H1 (cell line): ENCODE measurements around the gene ARMC7. TPM values are rescaled to one million over a fixed set of nuclear protein-coding genes. Genes with fewer than 3 reads are reported as not detected.

ENCODE experiments used
- CREB1 ChIP-seq: IDR thresholded peaks from 2 replicates; pipeline ENCODE4 v1.6.1; 2012; ENCODE audit warnings: inconsistent platforms
- GABPA ChIP-seq: IDR thresholded peaks from 2 replicates; pipeline ENCODE4 v1.6.1; 2011; ENCODE audit warnings: mild to moderate bottlenecking, low read length, moderate library complexity, borderline replicate concordance; ENCODE audit not compliant: insufficient read depth
- NRF1 ChIP-seq: IDR thresholded peaks from 2 replicates; pipeline ENCODE4 v1.6.1; 2011; ENCODE audit warnings: mild to moderate bottlenecking, low read depth, low read length, improper control_type of control experiment
- polyA plus RNA-seq, 7 experiments: library from polyadenylated mRNA; depleted of rRNA in 3 of 7; stranded (reverse) in 5 of 7; unstranded in 2 of 7; fragments of >200 nt in 5 of 7; fragments of 200-250 nt in 2 of 7; gene quantifications; 1 replicate in 5 of 7; 2 replicates in 1 of 7; 4 replicates in 1 of 7; pipeline versions ENCODE4 v1.2.1 to v1.2.3, GENCODE V29; 2011 to 2013; ENCODE audit warnings: missing spikeins in 2 of 7, mixed read lengths in 2 of 7
- total RNA-seq: library from RNA; stranded (reverse); fragmentation: NEBNext Ultra II Directional; extraction: Animal tissue kit (Norgen Biotek cat#: 25700); gene quantifications from 2 replicates; pipeline ENCODE4 v1.2.1, GENCODE V29; 2021
- TF ChIP-seq, protein P1 (sequence below), 3 experiments: IDR thresholded peaks; 1 replicate in 2 of 3; 2 replicates in 1 of 3; pipeline versions ENCODE4 v1.5.1 to v1.6.1; 2011; ENCODE audit warnings: low read length in 3 of 3, mild to moderate bottlenecking in 3 of 3, inconsistent platforms in 2 of 3, low read depth in 1 of 3, moderate library complexity in 1 of 3; ENCODE audit not compliant: insufficient read depth in 1 of 3; ENCODE audit errors: control extremely low read depth in 1 of 3
- TF ChIP-seq, protein P2 (sequence below): IDR thresholded peaks from 2 replicates; pipeline ENCODE4 v1.6.1; 2012; ENCODE audit warnings: low read length, inconsistent platforms

Gene ARMC7
- total and polyA plus RNA-seq, 2 of the 8 experiments (the other 6 are each of a cell fraction or from before 2014, with no cell fraction given) = 9.8 to 13.6 TPM

DNA sequence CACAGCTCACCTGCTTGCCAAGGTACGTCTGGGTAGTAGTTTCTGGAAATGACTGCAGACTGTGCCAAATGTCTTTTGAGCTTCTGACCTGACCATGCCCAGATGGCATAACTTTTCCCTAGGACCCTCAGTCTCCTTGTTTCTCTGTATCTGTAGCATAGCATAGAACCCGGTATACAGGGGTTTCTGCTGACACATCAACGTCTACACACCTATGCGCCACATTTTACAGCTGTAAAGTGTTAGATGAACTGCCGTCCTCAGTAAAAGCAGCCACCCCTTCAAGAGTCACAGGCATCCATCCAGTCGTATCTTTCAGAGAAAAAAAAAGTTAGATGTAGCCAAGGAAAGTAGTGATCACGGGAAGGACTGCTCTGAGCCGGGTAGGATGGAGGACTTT lies 45.3 kb upstream of the ARMC7 start (continued):
- TF ChIP-seq, protein P1, sequence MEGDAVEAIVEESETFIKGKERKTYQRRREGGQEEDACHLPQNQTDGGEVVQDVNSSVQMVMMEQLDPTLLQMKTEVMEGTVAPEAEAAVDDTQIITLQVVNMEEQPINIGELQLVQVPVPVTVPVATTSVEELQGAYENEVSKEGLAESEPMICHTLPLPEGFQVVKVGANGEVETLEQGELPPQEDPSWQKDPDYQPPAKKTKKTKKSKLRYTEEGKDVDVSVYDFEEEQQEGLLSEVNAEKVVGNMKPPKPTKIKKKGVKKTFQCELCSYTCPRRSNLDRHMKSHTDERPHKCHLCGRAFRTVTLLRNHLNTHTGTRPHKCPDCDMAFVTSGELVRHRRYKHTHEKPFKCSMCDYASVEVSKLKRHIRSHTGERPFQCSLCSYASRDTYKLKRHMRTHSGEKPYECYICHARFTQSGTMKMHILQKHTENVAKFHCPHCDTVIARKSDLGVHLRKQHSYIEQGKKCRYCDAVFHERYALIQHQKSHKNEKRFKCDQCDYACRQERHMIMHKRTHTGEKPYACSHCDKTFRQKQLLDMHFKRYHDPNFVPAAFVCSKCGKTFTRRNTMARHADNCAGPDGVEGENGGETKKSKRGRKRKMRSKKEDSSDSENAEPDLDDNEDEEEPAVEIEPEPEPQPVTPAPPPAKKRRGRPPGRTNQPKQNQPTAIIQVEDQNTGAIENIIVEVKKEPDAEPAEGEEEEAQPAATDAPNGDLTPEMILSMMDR (IDR thresholded peaks at IDR 0.05; ENCODE audit: control extremely low read depth in 1 of 3, insufficient read depth in 1 of 3, low read depth in 1 of 3, low read length in 3 of 3) = no peak
- TF ChIP-seq CREB1 = no peak
- TF ChIP-seq NRF1 = no peak
- no peak for TF ChIP-seq GABPA
- TF ChIP-seq, protein P2, sequence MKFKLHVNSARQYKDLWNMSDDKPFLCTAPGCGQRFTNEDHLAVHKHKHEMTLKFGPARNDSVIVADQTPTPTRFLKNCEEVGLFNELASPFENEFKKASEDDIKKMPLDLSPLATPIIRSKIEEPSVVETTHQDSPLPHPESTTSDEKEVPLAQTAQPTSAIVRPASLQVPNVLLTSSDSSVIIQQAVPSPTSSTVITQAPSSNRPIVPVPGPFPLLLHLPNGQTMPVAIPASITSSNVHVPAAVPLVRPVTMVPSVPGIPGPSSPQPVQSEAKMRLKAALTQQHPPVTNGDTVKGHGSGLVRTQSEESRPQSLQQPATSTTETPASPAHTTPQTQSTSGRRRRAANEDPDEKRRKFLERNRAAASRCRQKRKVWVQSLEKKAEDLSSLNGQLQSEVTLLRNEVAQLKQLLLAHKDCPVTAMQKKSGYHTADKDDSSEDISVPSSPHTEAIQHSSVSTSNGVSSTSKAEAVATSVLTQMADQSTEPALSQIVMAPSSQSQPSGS = no peak
